ENCODE measurements around the gene CDH4. TPM values are rescaled to one million over a fixed set of nuclear protein-coding genes. Genes with fewer than 3 reads are reported as not detected.
A peak's percentile ranks its signal among the peaks of the same experiment; 100 is the strongest.

CDH4 gene
- total RNA-seq, 1 donor from 2014 or later = 3.2 TPM

DNA sequence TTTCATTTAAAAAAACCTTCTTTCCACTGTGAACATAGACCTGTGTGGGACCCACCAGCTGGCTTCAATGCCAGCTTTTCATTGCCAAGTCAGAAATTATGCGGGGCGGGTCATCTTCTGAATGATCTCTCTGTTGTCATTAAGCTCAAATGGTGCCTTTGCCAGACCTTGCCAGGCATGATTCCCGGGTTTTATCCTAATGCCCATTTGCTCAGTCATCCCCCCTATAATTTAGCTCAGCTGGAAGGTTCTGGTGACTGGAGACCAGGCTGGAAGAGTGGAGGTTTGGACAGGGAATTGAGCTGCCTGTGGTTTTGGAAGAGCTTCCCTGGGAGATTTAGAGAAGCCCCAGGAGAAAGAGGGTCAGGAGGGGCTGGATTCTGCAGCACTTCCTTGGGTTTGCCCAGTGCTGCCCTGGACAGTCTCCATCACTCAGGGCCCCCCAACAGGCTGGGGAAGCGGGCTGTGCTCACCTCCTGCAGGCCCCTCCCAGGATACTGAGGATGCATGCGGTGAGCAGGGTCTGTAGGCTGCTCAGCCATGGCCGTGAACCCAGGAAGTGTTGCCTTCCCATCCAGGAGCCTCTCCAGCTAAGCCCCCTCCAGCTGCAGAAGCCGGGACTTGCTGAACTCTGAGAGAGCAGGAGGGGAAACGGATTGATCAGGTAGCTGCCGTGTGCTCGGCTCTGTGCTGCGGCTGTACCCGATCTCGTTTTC lies 273.0 kb downstream of the CDH4 start:
- Histone ChIP-seq H3K4me1 (ENCODE audit: insufficient read depth, low read length) (peaks cover 26% of the 10 kb centered on the region), H3K27ac (ENCODE audit: low read depth, low read length) (no peak overlapping the region), H2AFZ (ENCODE audit: low read depth, low read length) (no peak overlapping the region), H3K36me3 (ENCODE audit: insufficient read depth, low read length) (no peaks in the 10 kb centered on the region), H3K9ac (ENCODE audit: low read length) (no peak overlapping the region), H3K9me3 (ENCODE audit: insufficient read depth, low read depth, low read length) (no peaks in the 10 kb centered on the region), H4K20me1 (ENCODE audit: insufficient read depth, low read length) (peaks cover 10% of the 10 kb centered on the region), H3K4me3 (ENCODE audit: insufficient read depth, low read depth, low read length) (no peak overlapping the region), H3K79me2 (ENCODE audit: insufficient read depth, low read length) (no peaks in the 10 kb centered on the region), H3K4me2 (ENCODE audit: low read length) (no peak overlapping the region), H3K27me3 (ENCODE audit: insufficient read depth, low read length) (no peaks in the 10 kb centered on the region)
- Mint-ChIP-seq H3K9me3 (ENCODE audit: unreplicated experiment) (no peaks in the 10 kb centered on the region), H3K4me3 (ENCODE audit: unreplicated experiment) (no peak overlapping the region), H3K36me3 (ENCODE audit: low read depth, unreplicated experiment) (no peaks in the 10 kb centered on the region), H3K4me1 (ENCODE audit: low read depth, unreplicated experiment) (peaks cover 13% of the 10 kb centered on the region), H3K27ac (ENCODE audit: unreplicated experiment) (no peak overlapping the region), H3K27me3 (ENCODE audit: low read depth, unreplicated experiment) (peaks cover 17% of the 10 kb centered on the region)
- DNase-seq (ENCODE audit: low read depth) (no peak), FAIRE-seq (no peak)
- no peak for TF ChIP-seq EZH2 (IDR thresholded peaks at IDR 0.05; ENCODE audit: insufficient read depth, low read length)
- TF ChIP-seq, protein P1, sequence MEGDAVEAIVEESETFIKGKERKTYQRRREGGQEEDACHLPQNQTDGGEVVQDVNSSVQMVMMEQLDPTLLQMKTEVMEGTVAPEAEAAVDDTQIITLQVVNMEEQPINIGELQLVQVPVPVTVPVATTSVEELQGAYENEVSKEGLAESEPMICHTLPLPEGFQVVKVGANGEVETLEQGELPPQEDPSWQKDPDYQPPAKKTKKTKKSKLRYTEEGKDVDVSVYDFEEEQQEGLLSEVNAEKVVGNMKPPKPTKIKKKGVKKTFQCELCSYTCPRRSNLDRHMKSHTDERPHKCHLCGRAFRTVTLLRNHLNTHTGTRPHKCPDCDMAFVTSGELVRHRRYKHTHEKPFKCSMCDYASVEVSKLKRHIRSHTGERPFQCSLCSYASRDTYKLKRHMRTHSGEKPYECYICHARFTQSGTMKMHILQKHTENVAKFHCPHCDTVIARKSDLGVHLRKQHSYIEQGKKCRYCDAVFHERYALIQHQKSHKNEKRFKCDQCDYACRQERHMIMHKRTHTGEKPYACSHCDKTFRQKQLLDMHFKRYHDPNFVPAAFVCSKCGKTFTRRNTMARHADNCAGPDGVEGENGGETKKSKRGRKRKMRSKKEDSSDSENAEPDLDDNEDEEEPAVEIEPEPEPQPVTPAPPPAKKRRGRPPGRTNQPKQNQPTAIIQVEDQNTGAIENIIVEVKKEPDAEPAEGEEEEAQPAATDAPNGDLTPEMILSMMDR (IDR thresholded peaks at IDR 0.05; ENCODE audit: insufficient read depth, low read depth, low read length) = no peak

DNA sequence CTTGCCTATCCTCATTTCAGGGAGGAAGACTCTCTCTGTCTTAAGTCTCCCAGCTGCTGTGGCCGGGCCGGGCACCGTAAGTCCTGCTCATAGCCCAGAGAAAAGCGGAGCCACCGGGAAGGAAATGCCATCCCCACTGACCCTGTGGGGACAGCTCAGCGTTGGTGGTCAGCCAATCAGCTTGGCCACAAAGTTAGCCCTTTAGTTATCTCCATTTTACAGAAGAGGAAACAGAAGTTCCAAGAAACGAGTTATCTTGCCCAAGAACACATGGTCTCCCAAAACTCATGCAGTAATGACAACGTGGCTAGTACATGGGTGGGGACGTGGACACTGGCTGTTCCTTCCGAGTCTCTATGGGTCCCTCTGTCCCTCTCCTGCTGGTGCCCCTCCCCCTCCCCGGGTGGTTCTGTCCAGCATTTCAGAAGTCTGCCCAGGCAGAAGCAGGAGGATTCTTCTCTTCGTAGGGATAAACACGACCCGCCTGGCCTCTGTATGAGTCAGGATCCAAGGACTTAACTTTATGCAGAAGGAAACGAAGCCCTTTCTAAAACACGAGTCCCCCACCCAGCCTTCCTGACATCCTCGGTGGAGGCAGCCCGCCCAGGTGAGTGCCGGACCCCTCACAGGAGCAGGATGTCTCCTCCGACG lies 273.8 kb downstream of the CDH4 start:
- H3K4me1 ChIP-seq (ENCODE audit: insufficient read depth, low read length) = peaks cover 18% of the 10 kb centered on the region
- no peaks in the 10 kb centered on the region for H3K27me3 ChIP-seq (ENCODE audit: insufficient read depth, low read length)
- peaks cover 17% of the 10 kb centered on the region for H3K27me3 Mint-ChIP-seq (ENCODE audit: low read depth, unreplicated experiment)
- TF ChIP-seq, protein P1 (IDR thresholded peaks at IDR 0.05; ENCODE audit: insufficient read depth, low read depth, low read length) = no peak
- TF ChIP-seq EZH2 (IDR thresholded peaks at IDR 0.05; ENCODE audit: insufficient read depth, low read length) = no peak
- H3K9ac ChIP-seq (ENCODE audit: low read length) = no peak overlapping the region
- no peaks in the 10 kb centered on the region for H3K36me3 ChIP-seq (ENCODE audit: insufficient read depth, low read length)
- peaks cover 9% of the 10 kb centered on the region for H3K4me1 Mint-ChIP-seq (ENCODE audit: low read depth, unreplicated experiment)
- no peak overlapping the region for H3K27ac ChIP-seq (ENCODE audit: low read depth, low read length)
- H3K9me3 Mint-ChIP-seq (ENCODE audit: unreplicated experiment) = no peaks in the 10 kb centered on the region
- H3K9me3 ChIP-seq (ENCODE audit: insufficient read depth, low read depth, low read length) = no peaks in the 10 kb centered on the region
- H3K4me2 ChIP-seq (ENCODE audit: low read length) = no peak overlapping the region
- DNase-seq (ENCODE audit: low read depth) (peak; percentile 8), FAIRE-seq (no peak)
- H3K36me3 Mint-ChIP-seq (ENCODE audit: low read depth, unreplicated experiment) = no peaks in the 10 kb centered on the region
- no peak overlapping the region for H3K4me3 Mint-ChIP-seq (ENCODE audit: unreplicated experiment)
- H3K79me2 ChIP-seq (ENCODE audit: insufficient read depth, low read length) = no peaks in the 10 kb centered on the region
- no peak overlapping the region for H2AFZ ChIP-seq (ENCODE audit: low read depth, low read length)
- H3K4me3 ChIP-seq (ENCODE audit: insufficient read depth, low read depth, low read length) = no peak overlapping the region
- peaks cover 11% of the 10 kb centered on the region for H4K20me1 ChIP-seq (ENCODE audit: insufficient read depth, low read length)
- H3K27ac Mint-ChIP-seq (ENCODE audit: unreplicated experiment) = no peak overlapping the region

DNA sequence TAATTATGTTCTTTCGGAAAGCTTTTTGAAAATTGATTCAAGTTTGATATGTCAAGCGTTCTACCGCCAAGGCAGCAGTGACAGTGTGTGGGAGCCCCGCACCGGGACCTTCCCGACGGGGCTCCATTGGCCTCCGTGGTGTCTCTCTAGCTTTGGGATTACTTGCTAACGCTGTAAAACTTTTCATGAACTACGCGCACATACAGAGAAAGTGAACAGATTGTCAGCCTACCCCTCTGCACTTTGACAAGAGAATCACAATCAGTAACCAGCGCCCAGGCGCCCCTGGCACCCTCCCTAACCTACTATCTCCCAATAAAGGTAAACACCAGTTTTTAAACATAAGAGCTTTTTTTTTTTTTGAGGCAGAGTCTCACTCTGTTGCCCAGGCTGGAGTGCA lies 274.8 kb downstream of the CDH4 start:
- no peak overlapping the region for H3K4me3 Mint-ChIP-seq (ENCODE audit: unreplicated experiment)
- H3K27me3 Mint-ChIP-seq (ENCODE audit: low read depth, unreplicated experiment) = peaks cover 17% of the 10 kb centered on the region
- Histone ChIP-seq H3K79me2 (ENCODE audit: insufficient read depth, low read length) (no peaks in the 10 kb centered on the region), H2AFZ (ENCODE audit: low read depth, low read length) (no peak overlapping the region), H3K9ac (ENCODE audit: low read length) (no peak overlapping the region), H3K4me3 (ENCODE audit: insufficient read depth, low read depth, low read length) (no peak overlapping the region), H4K20me1 (ENCODE audit: insufficient read depth, low read length) (peaks cover 15% of the 10 kb centered on the region), H3K4me1 (ENCODE audit: insufficient read depth, low read length) (peaks cover 13% of the 10 kb centered on the region), H3K36me3 (ENCODE audit: insufficient read depth, low read length) (no peaks in the 10 kb centered on the region), H3K4me2 (ENCODE audit: low read length) (no peak overlapping the region), H3K9me3 (ENCODE audit: insufficient read depth, low read depth, low read length) (no peaks in the 10 kb centered on the region), H3K27me3 (ENCODE audit: insufficient read depth, low read length) (no peaks in the 10 kb centered on the region), H3K27ac (ENCODE audit: low read depth, low read length) (no peak overlapping the region)
- no peaks in the 10 kb centered on the region for H3K9me3 Mint-ChIP-seq (ENCODE audit: unreplicated experiment)
- TF ChIP-seq, protein P1 (IDR thresholded peaks at IDR 0.05; ENCODE audit: insufficient read depth, low read depth, low read length) = no peak
- no peak for TF ChIP-seq EZH2 (IDR thresholded peaks at IDR 0.05; ENCODE audit: insufficient read depth, low read length)
- no peak for DNase-seq (ENCODE audit: low read depth)
- H3K4me1 Mint-ChIP-seq (ENCODE audit: low read depth, unreplicated experiment) = no peaks in the 10 kb centered on the region
- H3K36me3 Mint-ChIP-seq (ENCODE audit: low read depth, unreplicated experiment) = no peaks in the 10 kb centered on the region
- H3K27ac Mint-ChIP-seq (ENCODE audit: unreplicated experiment) = no peak overlapping the region
- FAIRE-seq = no peak

All from astrocyte (in vitro differentiated cells and primary cell).